Measurements from ENCODE around the gene LARP1. TPM values are rescaled to one million over a fixed set of nuclear protein-coding genes. Genes with fewer than 3 reads are reported as not detected.
A peak's percentile ranks its signal among the peaks of the same experiment; 100 is the strongest.

LARP1 gene
- total and polyA plus RNA-seq, 10 of the 15 experiments (the other 5 are each of a cell fraction or from before 2014, with no cell fraction given): 22.6 to 227 (median 60.8) TPM

DNA sequence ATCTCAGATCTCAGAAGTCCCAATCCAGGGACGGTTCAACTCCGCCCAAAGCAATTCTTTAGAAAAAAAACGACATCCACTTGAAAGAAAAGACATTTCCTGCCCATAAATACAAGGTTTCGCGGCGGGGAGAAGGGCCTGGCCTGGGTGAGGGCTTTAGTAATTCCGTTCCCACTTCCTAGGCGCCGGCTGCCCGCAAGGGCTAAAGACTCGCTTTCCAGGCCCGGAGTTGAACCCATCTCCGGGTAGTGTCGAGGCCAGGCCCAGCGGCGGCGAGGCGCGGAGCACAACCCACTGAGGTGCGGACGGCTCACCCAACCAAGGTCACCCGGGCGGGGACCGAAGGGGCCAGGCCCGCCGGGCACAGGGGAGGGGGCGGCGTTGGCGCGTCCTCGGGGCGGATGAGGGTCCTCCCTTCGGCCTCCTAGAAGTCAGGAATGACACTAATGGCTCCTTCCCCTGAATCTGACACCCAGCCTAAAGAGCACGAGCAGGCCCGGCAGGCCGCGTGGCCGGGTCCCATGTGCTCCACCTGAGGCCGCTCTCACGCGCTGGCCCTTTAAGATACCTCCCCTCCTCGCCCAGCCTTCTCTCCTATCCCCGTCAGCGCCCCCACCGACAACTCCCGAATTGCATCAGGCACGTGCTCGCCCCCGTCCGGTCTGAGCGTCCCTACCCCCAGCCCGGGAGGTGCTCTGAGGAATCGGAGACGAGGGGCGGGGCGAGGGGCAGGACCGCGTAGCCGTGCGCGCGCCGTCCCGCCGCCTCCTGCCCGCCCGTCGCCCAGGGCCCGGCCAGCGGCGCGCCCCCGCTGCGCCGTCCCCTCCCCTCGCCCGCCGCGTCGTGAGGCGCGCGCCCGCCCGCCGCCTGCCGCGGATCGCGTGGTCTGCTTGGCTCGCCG is 467 bp upstream of the LARP1 start (continued):
- TF ChIP-seq RAD21 (IDR thresholded peaks at IDR 0.05; ENCODE audit: insufficient read depth, low read depth, low read length) (no peak), BACH1 (IDR thresholded peaks at IDR 0.05; ENCODE audit: borderline replicate concordance) (peak; percentile 47; the same call in 1 of the 2 replicates), SREBF2 (IDR thresholded peaks at IDR 0.05; ENCODE audit: low read length) (no peak), FOXM1 (IDR thresholded peaks at IDR 0.05; ENCODE audit: low read depth, low read length) (0 out of 2 replicates have a peak, but pooled peaks have one; percentile 38), IKZF2 (IDR thresholded peaks at IDR 0.05) (peak; percentile 61 to 66; a peak in 3 of 4 replicates), ZNF622 (IDR thresholded peaks at IDR 0.05) (no peak), ZNF217 (IDR thresholded peaks at IDR 0.05) (no peak), RBBP5 (conservative IDR thresholded peaks at IDR 0.05) (no peak), JUNB (IDR thresholded peaks at IDR 0.05) (no peak), RUNX3 (IDR thresholded peaks at IDR 0.05; ENCODE audit: low read length) (no peak; the same call in none of the 2 replicates), NFIC (IDR thresholded peaks at IDR 0.05; ENCODE audit: low read depth, low read length) (peak; percentile 40; the same call in 1 of the 2 replicates), SPI1 (IDR thresholded peaks at IDR 0.05; ENCODE audit: borderline replicate concordance, insufficient read depth, low read depth, low read length) (no peak), GATAD2B (conservative IDR thresholded peaks at IDR 0.05; ENCODE audit: low read depth) (peak; percentile 82), SRF (IDR thresholded peaks at IDR 0.05; ENCODE audit: low read depth in 2 of 2, low read length in 2 of 2) (no peak; a peak in 1 of 4 replicates), IRF4 (IDR thresholded peaks at IDR 0.05; ENCODE audit: low read depth, low read length) (peak; percentile 38; the same call in 1 of the 2 replicates), EP300 (IDR thresholded peaks at IDR 0.05; ENCODE audit: borderline replicate concordance in 1 of 2, control insufficient read depth in 1 of 2, low read depth in 2 of 2, low read length in 2 of 2) (peak; percentile 29 to 30; a peak in 1 of 4 replicates)
- TF ChIP-seq, protein P1, sequence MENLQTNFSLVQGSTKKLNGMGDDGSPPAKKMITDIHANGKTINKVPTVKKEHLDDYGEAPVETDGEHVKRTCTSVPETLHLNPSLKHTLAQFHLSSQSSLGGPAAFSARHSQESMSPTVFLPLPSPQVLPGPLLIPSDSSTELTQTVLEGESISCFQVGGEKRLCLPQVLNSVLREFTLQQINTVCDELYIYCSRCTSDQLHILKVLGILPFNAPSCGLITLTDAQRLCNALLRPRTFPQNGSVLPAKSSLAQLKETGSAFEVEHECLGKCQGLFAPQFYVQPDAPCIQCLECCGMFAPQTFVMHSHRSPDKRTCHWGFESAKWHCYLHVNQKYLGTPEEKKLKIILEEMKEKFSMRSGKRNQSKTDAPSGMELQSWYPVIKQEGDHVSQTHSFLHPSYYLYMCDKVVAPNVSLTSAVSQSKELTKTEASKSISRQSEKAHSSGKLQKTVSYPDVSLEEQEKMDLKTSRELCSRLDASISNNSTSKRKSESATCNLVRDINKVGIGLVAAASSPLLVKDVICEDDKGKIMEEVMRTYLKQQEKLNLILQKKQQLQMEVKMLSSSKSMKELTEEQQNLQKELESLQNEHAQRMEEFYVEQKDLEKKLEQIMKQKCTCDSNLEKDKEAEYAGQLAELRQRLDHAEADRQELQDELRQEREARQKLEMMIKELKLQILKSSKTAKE (IDR thresholded peaks at IDR 0.05; ENCODE audit: low read depth, poor library complexity, severe bottlenecking): no peak
- TF ChIP-seq, protein P2, sequence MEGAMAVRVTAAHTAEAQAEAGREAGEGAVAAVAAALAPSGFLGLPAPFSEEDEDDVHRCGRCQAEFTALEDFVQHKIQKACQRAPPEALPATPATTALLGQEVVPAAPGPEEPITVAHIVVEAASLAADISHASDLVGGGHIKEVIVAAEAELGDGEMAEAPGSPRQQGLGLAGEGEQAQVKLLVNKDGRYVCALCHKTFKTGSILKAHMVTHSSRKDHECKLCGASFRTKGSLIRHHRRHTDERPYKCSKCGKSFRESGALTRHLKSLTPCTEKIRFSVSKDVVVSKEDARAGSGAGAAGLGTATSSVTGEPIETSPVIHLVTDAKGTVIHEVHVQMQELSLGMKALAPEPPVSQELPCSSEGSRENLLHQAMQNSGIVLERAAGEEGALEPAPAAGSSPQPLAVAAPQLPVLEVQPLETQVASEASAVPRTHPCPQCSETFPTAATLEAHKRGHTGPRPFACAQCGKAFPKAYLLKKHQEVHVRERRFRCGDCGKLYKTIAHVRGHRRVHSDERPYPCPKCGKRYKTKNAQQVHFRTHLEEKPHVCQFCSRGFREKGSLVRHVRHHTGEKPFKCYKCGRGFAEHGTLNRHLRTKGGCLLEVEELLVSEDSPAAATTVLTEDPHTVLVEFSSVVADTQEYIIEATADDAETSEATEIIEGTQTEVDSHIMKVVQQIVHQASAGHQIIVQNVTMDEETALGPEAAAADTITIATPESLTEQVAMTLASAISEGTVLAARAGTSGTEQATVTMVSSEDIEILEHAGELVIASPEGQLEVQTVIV (IDR thresholded peaks at IDR 0.05; ENCODE audit: borderline replicate concordance, partially characterized antibody): peak; percentile 41
- TF ChIP-seq, protein P3, sequence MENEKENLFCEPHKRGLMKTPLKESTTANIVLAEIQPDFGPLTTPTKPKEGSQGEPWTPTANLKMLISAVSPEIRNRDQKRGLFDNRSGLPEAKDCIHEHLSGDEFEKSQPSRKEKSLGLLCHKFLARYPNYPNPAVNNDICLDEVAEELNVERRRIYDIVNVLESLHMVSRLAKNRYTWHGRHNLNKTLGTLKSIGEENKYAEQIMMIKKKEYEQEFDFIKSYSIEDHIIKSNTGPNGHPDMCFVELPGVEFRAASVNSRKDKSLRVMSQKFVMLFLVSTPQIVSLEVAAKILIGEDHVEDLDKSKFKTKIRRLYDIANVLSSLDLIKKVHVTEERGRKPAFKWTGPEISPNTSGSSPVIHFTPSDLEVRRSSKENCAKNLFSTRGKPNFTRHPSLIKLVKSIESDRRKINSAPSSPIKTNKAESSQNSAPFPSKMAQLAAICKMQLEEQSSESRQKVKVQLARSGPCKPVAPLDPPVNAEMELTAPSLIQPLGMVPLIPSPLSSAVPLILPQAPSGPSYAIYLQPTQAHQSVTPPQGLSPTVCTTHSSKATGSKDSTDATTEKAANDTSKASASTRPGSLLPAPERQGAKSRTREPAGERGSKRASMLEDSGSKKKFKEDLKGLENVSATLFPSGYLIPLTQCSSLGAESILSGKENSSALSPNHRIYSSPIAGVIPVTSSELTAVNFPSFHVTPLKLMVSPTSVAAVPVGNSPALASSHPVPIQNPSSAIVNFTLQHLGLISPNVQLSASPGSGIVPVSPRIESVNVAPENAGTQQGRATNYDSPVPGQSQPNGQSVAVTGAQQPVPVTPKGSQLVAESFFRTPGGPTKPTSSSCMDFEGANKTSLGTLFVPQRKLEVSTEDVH (IDR thresholded peaks at IDR 0.05; ENCODE audit: low read depth, partially characterized antibody): no peak
- TF ChIP-seq, protein P4, sequence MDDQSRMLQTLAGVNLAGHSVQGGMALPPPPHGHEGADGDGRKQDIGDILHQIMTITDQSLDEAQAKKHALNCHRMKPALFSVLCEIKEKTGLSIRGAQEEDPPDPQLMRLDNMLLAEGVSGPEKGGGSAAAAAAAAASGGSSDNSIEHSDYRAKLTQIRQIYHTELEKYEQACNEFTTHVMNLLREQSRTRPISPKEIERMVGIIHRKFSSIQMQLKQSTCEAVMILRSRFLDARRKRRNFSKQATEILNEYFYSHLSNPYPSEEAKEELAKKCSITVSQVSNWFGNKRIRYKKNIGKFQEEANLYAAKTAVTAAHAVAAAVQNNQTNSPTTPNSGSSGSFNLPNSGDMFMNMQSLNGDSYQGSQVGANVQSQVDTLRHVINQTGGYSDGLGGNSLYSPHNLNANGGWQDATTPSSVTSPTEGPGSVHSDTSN (IDR thresholded peaks at IDR 0.05; ENCODE audit: insufficient replicate concordance, low read depth, low read length): peak; percentile 18

Data from GM12878 (cell line).